ENCODE results near the gene ADCY1. TPM values are rescaled to one million over a fixed set of nuclear protein-coding genes. Genes with fewer than 3 reads are reported as not detected.

ADCY1 gene
- total and polyA plus RNA-seq, 2 donors (not counting 3 experiments of a cell fraction or from before 2014, with no cell fraction given): 0.52 to 1.6 TPM

- H3K9ac ChIP-seq (replicated peaks; ENCODE audit: extremely low read depth, insufficient read depth, low read length): no peak overlapping the region
- dilution Hi-C loops (cut with MboI; ENCODE audit: extremely low pct_ligation_motif_present, low sequenced_read_pairs) (no loop called here), intact Hi-C loops (cut with micrococcal nuclease) (no loop called here)
- no peaks in the 10 kb centered on the region for H3K36me3 ChIP-seq (ENCODE audit: control insufficient read depth in 2 of 2, extremely low read depth in 1 of 2, insufficient read depth in 2 of 2, low read length in 2 of 2)
- H3K27me3 ChIP-seq (ENCODE audit: control insufficient read depth in 2 of 2, insufficient read depth in 2 of 2, low read length in 2 of 2): peaks cover 42 to 43% of the 10 kb centered on the region in 2 experiments
- H3K27ac ChIP-seq (ENCODE audit: insufficient read depth, low read depth, low read length): no peak overlapping the region
- DNase-seq (ENCODE audit: low read depth, low spot score) (no peak), FAIRE-seq (no peak)
- no peaks in the 10 kb centered on the region for H3K9me3 ChIP-seq (replicated peaks; ENCODE audit: control insufficient read depth, insufficient read depth, low read length)
- POLR2A ChIA-PET: no interaction called here
- H3K79me2 ChIP-seq (ENCODE audit: control insufficient read depth, insufficient read depth, low read length): no peaks in the 10 kb centered on the region
- no peaks in the 10 kb centered on the region for H4K20me1 ChIP-seq (replicated peaks; ENCODE audit: control insufficient read depth, extremely low read depth, insufficient read depth, low read length)
- no TSS peak for BruUV-seq (replicated peaks)
- TF ChIP-seq CTCF (IDR thresholded peaks at IDR 0.05; ENCODE audit: extremely low read depth in 1 of 2, insufficient read depth in 1 of 2, low read depth in 1 of 2, low read length in 2 of 2) (no peak), EZH2 (IDR thresholded peaks at IDR 0.05; ENCODE audit: borderline replicate concordance, low read depth, low read length, severe bottlenecking) (peak; percentile 79), POLR2AphosphoS5 (IDR thresholded peaks at IDR 0.05; ENCODE audit: insufficient read depth, low read depth, low read length) (no peak)
- H2AFZ ChIP-seq (ENCODE audit: low read depth, low read length): no peak overlapping the region
- peaks cover 7% of the 10 kb centered on the region for H3K4me1 ChIP-seq (ENCODE audit: control insufficient read depth, extremely low read depth, insufficient read depth, low read length)
- CTCF ChIA-PET: no interaction called here
- H3K4me3 ChIP-seq (replicated peaks in 1 of 3; ENCODE audit: insufficient read depth in 1 of 3, low read depth in 1 of 3, low read length in 3 of 3): no peak overlapping the region
- H3K4me2 ChIP-seq (ENCODE audit: insufficient read depth, low read length): no peak overlapping the region
- no peaks in the 10 kb centered on the region for H3K9me1 ChIP-seq (replicated peaks; ENCODE audit: control insufficient read depth, extremely low read depth, insufficient read depth, low read length)
Observed at GRCh38 chr7:45575501-45576248, 1.5 kb downstream of the ADCY1 start.

DNA sequence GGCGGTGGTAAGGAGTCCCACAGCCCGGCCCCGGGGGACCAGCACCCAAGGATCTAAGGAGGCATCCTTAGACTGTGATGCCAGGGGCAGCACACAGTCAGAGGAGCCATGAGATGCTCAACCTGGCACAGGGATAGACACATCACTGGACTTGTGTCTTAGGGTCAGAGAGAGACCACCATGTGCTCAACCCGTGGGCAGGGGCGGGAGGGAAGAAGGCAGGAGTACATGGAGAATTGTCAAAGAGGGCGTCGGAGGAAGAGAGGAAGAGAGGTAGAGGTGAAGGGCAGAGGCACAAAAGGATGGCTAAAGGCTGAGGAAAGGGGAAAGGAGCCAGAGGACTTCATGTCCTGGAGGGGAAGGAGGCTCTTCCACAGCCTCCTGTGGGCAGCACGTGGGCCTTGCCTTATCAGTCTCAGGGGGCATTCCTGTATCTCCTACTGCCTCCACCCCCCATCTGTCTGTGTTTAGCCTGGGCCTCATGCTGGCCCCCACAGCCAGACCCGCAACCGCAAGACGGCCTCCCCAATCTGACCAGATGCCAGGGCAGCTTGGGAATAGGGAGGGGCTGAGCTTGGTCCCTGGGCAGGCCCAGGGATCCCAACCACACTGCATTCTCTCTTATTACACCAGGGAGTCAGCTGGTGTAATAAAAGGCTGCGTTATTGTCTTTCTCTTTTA, 2.2 kb downstream of the ADCY1 start:
- peaks cover 7% of the 10 kb centered on the region for H3K4me1 ChIP-seq (ENCODE audit: control insufficient read depth, extremely low read depth, insufficient read depth, low read length)
- H3K9ac ChIP-seq (replicated peaks; ENCODE audit: extremely low read depth, insufficient read depth, low read length): no peak overlapping the region
- no peak overlapping the region for H3K4me2 ChIP-seq (ENCODE audit: insufficient read depth, low read length)
- CTCF ChIA-PET: no interaction called here
- no peak overlapping the region for H2AFZ ChIP-seq (ENCODE audit: low read depth, low read length)
- no peak for TF ChIP-seq MYC (IDR thresholded peaks at IDR 0.05; ENCODE audit: low read depth, low read length)
- TF ChIP-seq GATA2 (IDR thresholded peaks at IDR 0.05; ENCODE audit: insufficient read depth, insufficient read length, low read depth, low read length): no peak
- no peak for TF ChIP-seq EZH2 (IDR thresholded peaks at IDR 0.05; ENCODE audit: borderline replicate concordance, low read depth, low read length, severe bottlenecking)
- TF ChIP-seq, protein P1, sequence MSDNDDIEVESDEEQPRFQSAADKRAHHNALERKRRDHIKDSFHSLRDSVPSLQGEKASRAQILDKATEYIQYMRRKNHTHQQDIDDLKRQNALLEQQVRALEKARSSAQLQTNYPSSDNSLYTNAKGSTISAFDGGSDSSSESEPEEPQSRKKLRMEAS (IDR thresholded peaks at IDR 0.05; ENCODE audit: insufficient read depth, insufficient read length): no peak
- TF ChIP-seq POLR2AphosphoS5 (IDR thresholded peaks at IDR 0.05; ENCODE audit: insufficient read depth, low read depth, low read length): no peak
- TF ChIP-seq FOS (IDR thresholded peaks at IDR 0.05; ENCODE audit: borderline replicate concordance, insufficient read depth, low read length): no peak
- no peak for TF ChIP-seq CTCF (IDR thresholded peaks at IDR 0.05; ENCODE audit: extremely low read depth in 1 of 2, insufficient read depth in 1 of 2, low read depth in 1 of 2, low read length in 2 of 2)
- TF ChIP-seq POLR2A (IDR thresholded peaks at IDR 0.05; ENCODE audit: low read depth, low read length): no peak
- TF ChIP-seq JUN (IDR thresholded peaks at IDR 0.05; ENCODE audit: borderline replicate concordance, insufficient read depth, insufficient read length, low read depth): no peak
- intact Hi-C loops (cut with micrococcal nuclease) (no loop called here), dilution Hi-C loops (cut with MboI; ENCODE audit: extremely low pct_ligation_motif_present, low sequenced_read_pairs) (no loop called here)
- peaks cover 42 to 43% of the 10 kb centered on the region in 2 experiments for H3K27me3 ChIP-seq (ENCODE audit: control insufficient read depth in 2 of 2, insufficient read depth in 2 of 2, low read length in 2 of 2)
- no peaks in the 10 kb centered on the region for H3K9me1 ChIP-seq (replicated peaks; ENCODE audit: control insufficient read depth, extremely low read depth, insufficient read depth, low read length)
- H3K4me3 ChIP-seq (replicated peaks in 1 of 3; ENCODE audit: insufficient read depth in 1 of 3, low read depth in 1 of 3, low read length in 3 of 3): no peak overlapping the region
- FAIRE-seq: no peak
- no peak for DNase-seq (ENCODE audit: low read depth, low spot score)
- BruUV-seq (replicated peaks): no TSS peak
- POLR2A ChIA-PET: no interaction called here
- H3K79me2 ChIP-seq (ENCODE audit: control insufficient read depth, insufficient read depth, low read length): no peaks in the 10 kb centered on the region
- H3K36me3 ChIP-seq (ENCODE audit: control insufficient read depth in 2 of 2, extremely low read depth in 1 of 2, insufficient read depth in 2 of 2, low read length in 2 of 2): no peaks in the 10 kb centered on the region
- no peaks in the 10 kb centered on the region for H3K9me3 ChIP-seq (replicated peaks; ENCODE audit: control insufficient read depth, insufficient read depth, low read length)
- no peaks in the 10 kb centered on the region for H4K20me1 ChIP-seq (replicated peaks; ENCODE audit: control insufficient read depth, extremely low read depth, insufficient read depth, low read length)
- H3K27ac ChIP-seq (ENCODE audit: insufficient read depth, low read depth, low read length): no peak overlapping the region

Data from endothelial cell of umbilical vein (primary cell).